Keratinocyte (primary cell): ENCODE results near the gene C1orf232. TPM values are rescaled to one million over a fixed set of nuclear protein-coding genes. Genes with fewer than 3 reads are reported as not detected.

Source experiments
- DNase-seq: peaks from one replicate; pipeline ENCODE4 v3.0.0-alpha.2; 2011; ENCODE audit warnings: low read depth, missing footprints, low spot score
- FAIRE-seq: peaks from 2 replicates; lab custom pipeline; 2011; peaks lifted over from hg19 to GRCh38; lab: Jason Lieb, UNC
- H2AFZ ChIP-seq: 2 replicates; pipeline ENCODE4 v1.6.0; 2012; ENCODE audit warnings: low read length, control low read depth, inconsistent platforms; ENCODE audit not compliant: control insufficient read depth
- H3K27ac ChIP-seq: 2 replicates; pipeline ENCODE4 v1.5.1; 2011; ENCODE audit warnings: low read length; ENCODE audit not compliant: control insufficient read depth, insufficient read depth
- H3K27me3 ChIP-seq: 3 replicates; pipeline ENCODE4 v1.6.0; 2011; ENCODE audit warnings: low read length; ENCODE audit not compliant: control insufficient read depth, insufficient read depth; ENCODE audit errors: extremely low read depth
- H3K36me3 ChIP-seq, 2 experiments: 2 replicates in 1 of 2; 3 replicates in 1 of 2; pipeline ENCODE4 v1.5.1; 2011; ENCODE audit warnings: low read length in 2 of 2, mild to moderate bottlenecking in 1 of 2; ENCODE audit not compliant: control insufficient read depth in 2 of 2, insufficient read depth in 2 of 2; ENCODE audit errors: extremely low read depth in 1 of 2
- H3K4me1 ChIP-seq: 3 replicates; pipeline ENCODE4 v1.5.1; 2011; ENCODE audit warnings: low read length; ENCODE audit not compliant: control insufficient read depth, insufficient read depth; ENCODE audit errors: extremely low read depth
- H3K4me2 ChIP-seq: 3 replicates; pipeline ENCODE4 v1.6.0; 2011; ENCODE audit warnings: low read depth, low read length; ENCODE audit not compliant: control insufficient read depth, insufficient read depth; ENCODE audit errors: extremely low read depth
- H3K4me3 ChIP-seq, 3 experiments: fragments of 200-600 bp in 1 of 3; sonication (generic) in 1 of 3; 2 replicates in 2 of 3; 3 replicates in 1 of 3; pipeline ENCODE4 v1.5.1; 2011 to 2016; ENCODE audit warnings: low read length in 3 of 3, mild to moderate bottlenecking in 3 of 3, control low read depth in 2 of 3, inconsistent platforms in 1 of 3, low read depth in 1 of 3, mixed read lengths in 1 of 3, mixed run types in 1 of 3, moderate library complexity in 1 of 3; ENCODE audit not compliant: control insufficient read depth in 2 of 3, insufficient read depth in 2 of 3; ENCODE audit errors: extremely low read depth in 1 of 3
- H3K79me2 ChIP-seq: 2 replicates; pipeline ENCODE4 v1.6.0; 2012; ENCODE audit warnings: low read length; ENCODE audit not compliant: control insufficient read depth, insufficient read depth
- H3K9ac ChIP-seq: 3 replicates; pipeline ENCODE4 v1.6.0; 2011; ENCODE audit warnings: low read length; ENCODE audit not compliant: control insufficient read depth, insufficient read depth; ENCODE audit errors: extremely low read depth
- H3K9me1 ChIP-seq: 3 replicates; pipeline ENCODE4 v1.6.0; 2011; ENCODE audit warnings: low read length; ENCODE audit not compliant: control insufficient read depth, insufficient read depth; ENCODE audit errors: extremely low read depth
- H3K9me3 ChIP-seq: 2 replicates; pipeline ENCODE4 v1.5.1; 2012; ENCODE audit warnings: low read depth, low read length; ENCODE audit not compliant: control insufficient read depth
- H4K20me1 ChIP-seq: 3 replicates; pipeline ENCODE4 v1.6.0; 2011; ENCODE audit warnings: low read length; ENCODE audit not compliant: control insufficient read depth, insufficient read depth; ENCODE audit errors: extremely low read depth
- EZH2 ChIP-seq: IDR thresholded peaks from one replicate; pipeline ENCODE4 v1.6.1; 2012; ENCODE audit warnings: inconsistent platforms, mild to moderate bottlenecking, low read length, moderate library complexity
- dilution Hi-C: fragments of 300-500 bp; cut with MboI; formaldehyde crosslinking; loops from one replicate; pipeline ENCODE4 v1.7.0; 2020; ENCODE audit warnings: low sequenced_read_pairs; ENCODE audit not compliant: extremely low pct_ligation_motif_present
- polyA plus RNA-seq, 5 experiments: library from polyadenylated mRNA; depleted of rRNA in 3 of 5; stranded (reverse) in 3 of 5; stranded (forward) in 1 of 5; unstranded in 1 of 5; fragments of >200 nt; gene quantifications; 1 replicate in 1 of 5; 2 replicates in 3 of 5; 3 replicates in 1 of 5; pipeline versions ENCODE4 v1.2.1 to v1.2.3, GENCODE V29; 2011 to 2012; ENCODE audit warnings: missing spikeins in 2 of 5, low read depth in 1 of 5, low replicate concordance in 1 of 5
- TF ChIP-seq, protein P1 (sequence below), 3 experiments: IDR thresholded peaks in 1 of 3; conservative IDR thresholded peaks in 1 of 3; optimal IDR thresholded peaks in 1 of 3; 2 replicates in 2 of 3; 3 replicates in 1 of 3; pipeline versions ENCODE3 to v1.5.1; 2011; ENCODE audit warnings: low read length in 3 of 3, mild to moderate bottlenecking in 3 of 3, moderate library complexity in 2 of 3, control low read depth in 1 of 3, inconsistent platforms in 1 of 3; ENCODE audit not compliant: insufficient read depth in 2 of 3; ENCODE audit errors: extremely low read depth in 1 of 3

The C1orf232 gene
- polyA plus RNA-seq, 1 donor (not counting 4 experiments of a cell fraction or from before 2014, with no cell fraction given) = not detected

DNA sequence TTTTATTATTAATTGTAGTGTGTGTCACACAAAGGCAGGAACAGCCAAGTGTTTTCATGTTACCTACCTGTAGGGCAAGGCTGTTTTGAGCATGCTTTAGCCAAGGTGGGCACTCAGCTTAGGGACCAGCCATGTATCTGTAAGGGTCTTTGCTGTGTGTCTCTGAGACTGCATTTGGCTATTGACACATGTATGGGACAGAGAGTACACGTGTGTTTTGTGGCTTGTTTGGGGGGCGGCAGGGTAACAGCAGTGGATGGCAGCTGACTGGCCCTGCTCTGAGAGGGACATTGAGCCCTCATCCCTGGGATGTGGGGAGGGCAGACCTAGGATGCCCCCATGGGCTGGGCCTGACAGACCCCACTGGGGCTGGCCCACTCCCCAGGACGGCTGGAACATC is 28.5 kb upstream of the C1orf232 start:
- dilution Hi-C loops = no loop called here
- Histone ChIP-seq H4K20me1 (no peaks in the 10 kb centered on the region), H3K4me2 (no peak overlapping the region), H3K9ac (no peak overlapping the region), H3K4me1 (peaks cover 10% of the 10 kb centered on the region), H3K27me3 (no peaks in the 10 kb centered on the region), H3K79me2 (no peaks in the 10 kb centered on the region), H3K9me3 (no peaks in the 10 kb centered on the region), H2AFZ (no peak overlapping the region), H3K36me3 (no peaks in the 10 kb centered on the region), H3K4me3 (no peak overlapping the region), H3K9me1 (no peaks in the 10 kb centered on the region), H3K27ac (no peak overlapping the region)
- DNase-seq (no peak), FAIRE-seq (no peak)
- TF ChIP-seq, protein P1, sequence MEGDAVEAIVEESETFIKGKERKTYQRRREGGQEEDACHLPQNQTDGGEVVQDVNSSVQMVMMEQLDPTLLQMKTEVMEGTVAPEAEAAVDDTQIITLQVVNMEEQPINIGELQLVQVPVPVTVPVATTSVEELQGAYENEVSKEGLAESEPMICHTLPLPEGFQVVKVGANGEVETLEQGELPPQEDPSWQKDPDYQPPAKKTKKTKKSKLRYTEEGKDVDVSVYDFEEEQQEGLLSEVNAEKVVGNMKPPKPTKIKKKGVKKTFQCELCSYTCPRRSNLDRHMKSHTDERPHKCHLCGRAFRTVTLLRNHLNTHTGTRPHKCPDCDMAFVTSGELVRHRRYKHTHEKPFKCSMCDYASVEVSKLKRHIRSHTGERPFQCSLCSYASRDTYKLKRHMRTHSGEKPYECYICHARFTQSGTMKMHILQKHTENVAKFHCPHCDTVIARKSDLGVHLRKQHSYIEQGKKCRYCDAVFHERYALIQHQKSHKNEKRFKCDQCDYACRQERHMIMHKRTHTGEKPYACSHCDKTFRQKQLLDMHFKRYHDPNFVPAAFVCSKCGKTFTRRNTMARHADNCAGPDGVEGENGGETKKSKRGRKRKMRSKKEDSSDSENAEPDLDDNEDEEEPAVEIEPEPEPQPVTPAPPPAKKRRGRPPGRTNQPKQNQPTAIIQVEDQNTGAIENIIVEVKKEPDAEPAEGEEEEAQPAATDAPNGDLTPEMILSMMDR (optimal IDR thresholded peaks at IDR 0.05 in 1 of 3, IDR thresholded peaks at IDR 0.05 in 1 of 3, conservative IDR thresholded peaks at IDR 0.05 in 1 of 3; ENCODE audit: extremely low read depth in 1 of 3, insufficient read depth in 2 of 3, low read length in 3 of 3) = no peak
- no peak for TF ChIP-seq EZH2

DNA sequence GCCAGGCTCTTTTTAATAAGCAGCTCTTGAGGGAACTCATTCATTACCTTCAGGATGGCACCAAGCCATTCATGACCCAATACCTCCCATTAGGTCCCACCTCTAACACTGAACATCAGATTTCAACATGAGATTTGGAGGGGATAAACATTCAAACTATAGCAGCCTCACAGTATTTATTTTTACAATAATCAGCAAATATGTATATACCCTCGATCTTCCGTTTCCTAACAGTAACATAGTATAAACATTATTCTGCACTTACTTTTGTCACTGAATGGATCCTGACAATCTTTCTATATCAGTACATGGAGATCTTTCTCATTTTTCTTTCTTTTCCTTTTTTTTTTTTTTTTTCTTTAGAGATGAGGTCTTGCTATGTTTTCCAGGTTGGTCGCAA is 27.0 kb upstream of the C1orf232 start:
- no peak overlapping the region for H2AFZ ChIP-seq
- DNase-seq = no peak
- TF ChIP-seq, protein P1 (optimal IDR thresholded peaks at IDR 0.05 in 1 of 3, IDR thresholded peaks at IDR 0.05 in 1 of 3, conservative IDR thresholded peaks at IDR 0.05 in 1 of 3; ENCODE audit: extremely low read depth in 1 of 3, insufficient read depth in 2 of 3, low read length in 3 of 3) = no peak
- no peak for TF ChIP-seq EZH2
- H4K20me1 ChIP-seq = no peaks in the 10 kb centered on the region
- no peak overlapping the region for H3K27ac ChIP-seq
- no peak overlapping the region for H3K9ac ChIP-seq
- H3K4me3 ChIP-seq = no peak overlapping the region
- FAIRE-seq = no peak
- no peak overlapping the region for H3K4me2 ChIP-seq
- H3K79me2 ChIP-seq = no peaks in the 10 kb centered on the region
- no peaks in the 10 kb centered on the region for H3K27me3 ChIP-seq
- H3K36me3 ChIP-seq = no peaks in the 10 kb centered on the region
- H3K4me1 ChIP-seq = peaks cover 3% of the 10 kb centered on the region
- H3K9me1 ChIP-seq = no peaks in the 10 kb centered on the region
- dilution Hi-C loops = no loop called here
- H3K9me3 ChIP-seq = no peaks in the 10 kb centered on the region
